Activated CD8-positive, alpha-beta memory T cell treated with anti-CD3 and anti-CD28 coated beads for 36 hours (primary cell): ENCODE data around the gene FRMD5. TPM values are rescaled to one million over a fixed set of nuclear protein-coding genes. Genes with fewer than 3 reads are reported as not detected.
"Not testable (repeated sequence)": the region's sequence is repeated elsewhere in the genome, so short reads cannot be mapped to it uniquely, and the experiment has no call there.

ENCODE experiments used
- CTCF ChIA-PET: fragments of 350-600 bp; sonication (Branson Sonifier 250); formaldehyde crosslinking; loops from one replicate; lab custom pipeline; 2021; ENCODE audit warnings: antibody characterized with exemption; lab: Charles Lee
- POLR2A ChIA-PET: fragments of 350-600 bp; sonication (Branson Sonifier 250); formaldehyde crosslinking; loops from one replicate; lab custom pipeline; 2021; ENCODE audit warnings: antibody characterized with exemption; lab: Charles Lee
- total RNA-seq, 2 experiments: library from RNA; stranded (reverse); gene quantifications; one replicate each; pipeline ENCODE4 v1.2.3, GENCODE V29; 2021

The FRMD5 gene
- total RNA-seq, 2 experiments from 2014 or later: 0.44 to 1.0 TPM

- CTCF ChIA-PET: no interaction called here
Observed at GRCh38 chr15:44009038-44009437, 186.0 kb downstream of the FRMD5 start.

DNA sequence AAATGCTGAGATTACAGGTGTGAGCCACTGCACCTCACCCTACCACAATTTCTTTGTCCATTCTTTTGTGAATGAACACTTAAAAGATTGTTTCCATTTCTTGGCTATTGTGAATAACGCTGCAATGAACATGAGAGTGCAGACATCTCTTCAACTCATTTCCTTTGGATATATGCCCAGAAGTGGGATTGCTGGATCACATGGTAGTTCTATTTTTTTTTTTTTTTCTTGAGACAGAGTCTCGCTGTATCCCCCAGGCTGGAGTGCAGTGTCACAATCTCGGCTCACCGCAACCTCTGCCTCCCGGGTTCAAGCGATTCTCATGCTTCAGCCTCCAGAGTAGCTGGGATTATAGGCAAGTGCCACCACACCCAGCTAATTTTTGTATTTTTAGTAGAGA is 194.8 kb downstream of the FRMD5 start:
- CTCF ChIA-PET, POLR2A ChIA-PET: not testable (repeated sequence)

More at GRCh38 chr15:44009038-44009437, 186.0 kb downstream of the FRMD5 start:
- POLR2A ChIA-PET: no interaction called here

- ChIA-PET POLR2A (no interaction called here), CTCF (no interaction called here)
Observed at GRCh38 chr15:43998607-43999006, 196.5 kb downstream of the FRMD5 start.

GRCh38 chr15:43991206-43991605 is 203.9 kb downstream of the FRMD5 start:
- POLR2A ChIA-PET: no interaction called here
- CTCF ChIA-PET: no interaction called here

DNA sequence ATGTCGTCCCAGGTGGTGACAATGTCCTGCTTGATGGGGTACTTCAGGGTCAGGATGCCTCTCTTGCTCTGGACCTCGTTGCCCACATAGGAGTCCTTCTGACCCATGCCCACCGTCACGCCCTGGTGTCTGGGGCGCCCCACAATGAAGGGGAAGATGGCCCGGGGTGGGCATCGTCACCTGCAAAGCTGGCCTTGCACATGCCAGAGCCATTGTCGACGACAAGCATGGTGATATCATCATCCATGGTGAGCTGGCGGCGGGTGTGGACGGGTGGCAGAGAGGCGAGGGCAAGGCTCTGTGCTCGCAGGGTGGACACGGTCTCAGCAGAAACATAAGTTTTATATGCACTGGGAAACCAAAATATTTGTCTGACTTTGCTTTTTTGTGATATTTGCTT is 205.1 kb downstream of the FRMD5 start:
- CTCF ChIA-PET: no interaction called here
- POLR2A ChIA-PET: no interaction called here

DNA sequence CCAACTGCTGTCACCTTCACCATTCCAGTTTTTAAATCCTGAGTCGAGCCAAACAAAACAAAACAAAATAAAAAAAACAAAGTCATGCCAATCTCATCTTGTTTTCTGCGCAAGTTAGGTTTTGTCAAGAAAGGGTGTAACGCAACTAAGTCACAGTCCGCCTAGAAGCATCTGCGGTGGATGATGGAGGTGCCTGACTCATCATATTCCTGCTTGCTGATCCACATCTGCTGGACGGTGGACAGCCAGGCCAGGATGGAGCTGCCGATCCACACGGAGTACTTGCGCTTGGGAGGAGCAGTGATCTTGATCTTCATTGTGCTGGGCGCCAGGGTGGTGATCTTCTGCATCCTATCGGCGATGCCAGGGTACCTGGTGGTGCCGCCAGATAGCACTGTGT is 206.2 kb downstream of the FRMD5 start:
- POLR2A ChIA-PET: no interaction called here
- CTCF ChIA-PET: no interaction called here

DNA sequence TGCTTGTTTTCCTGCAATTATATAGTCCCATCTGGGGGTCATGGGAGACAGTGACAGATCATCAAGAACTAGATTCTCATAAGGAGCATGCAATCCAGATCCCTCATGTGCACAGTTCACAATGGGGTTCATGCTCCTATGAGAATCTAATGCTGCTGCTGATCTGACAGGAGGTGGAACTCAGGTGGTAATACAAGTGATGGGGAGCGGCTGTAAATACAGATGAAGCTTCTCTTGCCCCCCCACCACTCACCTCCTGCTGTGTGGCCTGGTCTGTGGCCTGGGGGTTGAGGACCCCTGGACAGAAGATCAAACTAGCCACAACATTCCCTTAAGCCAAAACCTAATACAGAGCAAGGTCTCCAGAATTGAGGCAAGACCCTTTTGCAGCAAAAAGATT is 207.1 kb downstream of the FRMD5 start:
- ChIA-PET CTCF (no interaction called here), POLR2A (no interaction called here)

DNA sequence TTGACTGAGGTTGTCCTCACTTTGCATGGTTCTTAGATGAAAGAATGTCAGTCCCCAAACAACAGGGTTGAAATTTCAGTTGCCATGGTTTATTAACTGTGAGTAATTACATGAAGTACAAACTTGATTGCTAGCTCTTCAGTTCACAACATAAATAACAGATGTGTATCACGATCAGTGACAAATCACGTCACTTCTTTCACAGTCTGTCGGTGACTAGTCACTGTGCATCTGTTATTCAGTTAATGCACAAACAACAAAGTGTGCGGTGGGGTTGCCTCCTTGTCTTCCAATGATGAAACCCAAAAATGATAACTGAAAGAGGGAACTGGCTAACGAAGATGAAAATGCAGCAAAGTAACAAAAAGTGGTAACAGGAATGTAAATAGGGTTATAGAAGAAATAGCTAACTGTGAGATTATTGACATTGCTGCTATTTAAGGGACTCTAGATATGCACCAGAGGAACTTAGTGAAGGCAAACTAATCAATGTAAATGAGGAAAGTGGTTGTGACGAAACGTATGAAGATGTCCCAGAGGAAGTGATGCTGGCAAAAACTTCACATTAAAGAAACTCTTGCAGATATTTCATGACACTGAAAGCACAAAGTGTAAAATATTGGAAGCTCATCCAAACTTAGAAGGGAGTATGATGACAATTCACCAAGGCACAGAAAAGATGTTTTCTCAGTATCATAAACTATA is 208.9 kb downstream of the FRMD5 start:
- ChIA-PET CTCF (interaction anchor here (1.3 kb wide), 1 partner anchor 11 kb away, joined by 4 read pairs; no protein-coding TSS in a partner anchor), POLR2A (no interaction called here)

DNA sequence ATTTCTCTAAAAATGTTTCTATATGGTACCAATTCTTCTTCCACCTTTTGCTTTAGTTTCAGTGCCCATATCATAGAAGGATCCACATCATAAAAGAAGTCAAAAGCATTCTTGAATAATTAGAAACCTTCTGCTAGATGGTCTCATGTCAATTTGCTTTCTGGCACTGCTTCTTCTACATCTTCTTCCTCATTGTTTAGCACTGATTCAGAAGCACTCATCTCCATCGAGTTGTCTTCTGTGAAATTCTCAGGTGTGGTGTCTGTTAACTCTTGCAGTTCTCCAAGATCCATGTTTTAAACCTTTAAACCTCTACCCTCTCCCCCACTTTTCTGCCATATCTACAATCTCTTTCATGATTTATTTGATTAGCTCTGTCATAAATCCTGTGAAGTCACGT is 213.5 kb downstream of the FRMD5 start:
- CTCF ChIA-PET: no interaction called here

DNA sequence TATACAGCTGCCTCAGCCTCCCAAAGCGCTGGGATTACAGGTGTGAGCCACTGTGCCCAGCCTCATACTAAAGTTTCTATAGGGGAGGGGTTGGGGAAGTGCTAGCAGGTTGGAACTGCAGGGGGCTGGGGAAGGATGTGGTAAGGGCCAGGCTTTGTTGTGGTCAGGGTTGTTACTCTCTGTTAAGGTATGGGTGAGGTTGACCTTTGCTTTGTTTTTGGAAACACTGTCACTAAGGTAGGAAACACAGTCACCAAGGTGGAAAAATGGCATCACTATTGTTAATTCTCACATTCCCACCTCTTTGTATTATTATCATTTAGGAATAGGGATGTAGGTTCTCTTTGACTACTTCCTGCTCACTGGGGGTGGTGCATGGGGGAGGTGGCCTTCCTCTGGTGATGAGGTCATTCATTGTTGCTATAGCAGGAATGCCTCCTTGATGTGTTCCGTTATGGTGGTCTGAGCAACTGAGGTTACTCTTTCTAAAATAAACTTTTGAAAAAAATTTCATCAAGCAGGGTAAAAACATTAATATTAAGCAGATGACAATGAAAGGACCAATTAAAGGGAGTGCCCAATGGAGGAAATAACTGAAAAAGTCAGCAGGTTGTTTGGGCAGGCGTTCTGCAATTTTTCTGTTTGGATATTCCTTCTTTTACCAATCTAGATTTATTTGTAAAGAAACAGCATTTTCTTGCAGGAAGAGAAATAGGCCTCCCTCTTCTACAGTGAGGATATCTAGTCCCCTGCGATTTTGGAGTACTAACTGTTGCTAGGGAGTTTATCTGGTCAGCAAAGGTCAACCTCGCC is 217.8 kb downstream of the FRMD5 start:
- ChIA-PET CTCF (interaction anchor here (0.7 kb wide), 1 partner anchor 48 kb away, joined by 3 read pairs; no protein-coding TSS in a partner anchor), POLR2A (no interaction called here)

More for the DNA sequence above, 213.5 kb downstream of the FRMD5 start:
- POLR2A ChIA-PET: no interaction called here

GRCh38 chr15:43975770-43976169 is 219.3 kb downstream of the FRMD5 start:
- ChIA-PET POLR2A (no interaction called here), CTCF (no interaction called here)

GRCh38 chr15:43975326-43975725 is 219.7 kb downstream of the FRMD5 start:
- CTCF ChIA-PET: no interaction called here
- POLR2A ChIA-PET: no interaction called here

GRCh38 chr15:43974852-43975251 is 220.2 kb downstream of the FRMD5 start:
- ChIA-PET POLR2A (no interaction called here), CTCF (no interaction called here)

- ChIA-PET CTCF (interaction anchor here (0.8 kb wide), 1 partner anchor 36 kb away, joined by 3 read pairs; no protein-coding TSS in a partner anchor), POLR2A (no interaction called here)
Observed at GRCh38 chr15:43969802-43970375, 225.2 kb downstream of the FRMD5 start.

DNA sequence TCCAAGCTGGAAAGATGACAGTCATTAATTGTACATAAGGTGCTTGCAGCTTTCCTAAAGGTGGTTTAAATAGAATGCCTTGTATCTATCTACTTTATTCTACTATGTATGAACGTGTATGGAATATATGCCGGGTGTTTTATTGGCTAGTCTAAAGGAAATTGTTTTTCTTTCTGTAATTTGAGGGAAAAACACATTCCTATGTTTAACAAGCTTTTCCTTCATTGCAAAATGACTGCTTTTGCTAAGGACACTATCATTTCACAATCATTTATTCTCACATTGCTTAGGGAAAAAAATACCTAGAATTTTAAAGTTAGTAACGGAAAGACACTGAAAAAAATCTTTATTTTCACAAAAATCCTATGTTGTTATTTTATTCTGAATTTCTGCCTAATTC is 226.5 kb downstream of the FRMD5 start:
- CTCF ChIA-PET: no interaction called here
- POLR2A ChIA-PET: no interaction called here

- POLR2A ChIA-PET: no interaction called here
- CTCF ChIA-PET: no interaction called here
Observed at GRCh38 chr15:43966646-43967045, 228.4 kb downstream of the FRMD5 start.

DNA sequence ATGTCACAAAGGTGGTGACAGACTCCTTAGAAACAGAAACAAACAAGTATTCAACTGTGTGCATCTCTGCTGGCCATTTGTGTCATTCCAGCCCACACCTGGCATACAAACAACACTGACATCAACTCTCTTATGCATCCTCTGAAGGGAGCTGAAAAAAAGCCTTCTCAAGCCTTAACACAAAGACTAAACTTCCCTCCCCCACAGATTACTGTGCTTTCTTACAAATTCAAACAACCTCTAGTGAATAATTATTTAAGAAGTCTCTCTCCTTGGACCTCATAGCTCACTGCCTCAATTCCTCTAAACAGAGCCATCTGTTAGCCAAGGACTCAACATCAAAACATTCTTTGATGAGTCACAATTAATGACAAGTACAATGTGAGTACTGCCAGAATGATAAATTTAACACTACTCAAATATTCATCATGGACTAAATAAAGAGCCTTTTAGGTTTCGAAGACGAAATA is 236.2 kb downstream of the FRMD5 start:
- POLR2A ChIA-PET: no interaction called here
- CTCF ChIA-PET: no interaction called here

DNA sequence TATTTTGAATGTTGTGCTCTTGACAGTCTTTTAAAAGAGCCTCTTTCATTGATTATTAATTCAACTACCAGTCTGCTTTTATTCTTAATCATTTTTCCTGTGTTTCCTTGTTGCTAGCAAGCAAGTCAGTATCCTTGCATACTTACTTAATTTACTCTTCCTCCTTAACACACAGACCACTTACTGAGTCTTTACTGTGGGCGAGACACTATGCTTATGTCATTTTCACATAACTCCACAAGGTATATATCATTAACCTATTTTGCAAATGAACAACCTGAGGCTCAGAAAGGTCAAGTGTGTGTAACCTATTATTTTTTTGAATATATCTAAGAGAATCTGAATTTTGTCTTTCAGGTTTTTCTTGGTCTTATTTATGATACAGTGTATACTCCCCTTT is 237.3 kb downstream of the FRMD5 start:
- ChIA-PET POLR2A (no interaction called here), CTCF (no interaction called here)

DNA sequence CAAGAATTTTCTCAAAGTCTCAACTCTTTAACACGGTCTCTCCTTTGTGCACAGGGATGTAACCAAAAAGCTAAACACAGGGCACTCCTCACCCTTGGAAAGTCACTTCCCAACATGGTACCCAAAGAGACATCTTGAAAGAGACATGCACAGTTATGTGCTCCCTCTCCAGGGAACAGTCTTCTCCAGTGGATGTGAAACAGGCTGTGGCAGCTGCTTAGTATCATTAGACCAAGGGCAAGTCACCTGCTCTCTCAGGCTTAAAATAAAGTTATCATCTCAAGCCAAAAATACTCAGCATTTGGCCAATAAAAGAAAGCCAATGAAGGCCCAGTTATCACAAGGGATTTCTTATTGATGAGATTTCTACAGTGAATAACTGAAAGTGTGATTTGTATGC is 239.9 kb downstream of the FRMD5 start:
- CTCF ChIA-PET: interaction anchor here (0.6 kb wide), 1 partner anchor 100 kb away, joined by 3 read pairs; no protein-coding TSS in a partner anchor
- POLR2A ChIA-PET: no interaction called here

DNA sequence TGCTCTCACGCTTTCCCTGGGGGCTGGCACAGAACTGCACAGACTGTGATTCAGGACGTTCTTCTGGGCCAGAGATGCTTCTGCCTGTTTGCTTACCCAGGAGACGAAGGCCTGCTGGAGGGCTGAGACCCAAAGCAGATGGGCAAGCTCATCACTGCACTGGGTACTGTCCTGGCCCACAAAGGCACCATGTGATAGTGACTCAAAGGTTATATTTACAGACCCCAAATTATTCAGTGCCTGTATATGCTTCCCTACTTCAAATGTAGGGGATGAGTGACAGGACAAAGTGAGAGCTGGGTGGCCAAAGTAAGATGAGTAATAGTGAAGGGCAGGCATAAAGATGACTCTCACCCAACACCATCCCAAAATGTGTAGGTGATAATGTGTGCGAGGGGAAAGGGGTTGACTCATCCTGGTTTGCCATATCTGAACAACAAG is 240.9 kb downstream of the FRMD5 start:
- ChIA-PET CTCF (interaction anchor here (0.6 kb wide), 1 partner anchor 101 kb away, joined by 3 read pairs; no protein-coding TSS in a partner anchor), POLR2A (no interaction called here)
